GM12878 (cell line): Measurements from ENCODE around the gene CRYBG3. TPM values are rescaled to one million over a fixed set of nuclear protein-coding genes. Genes with fewer than 3 reads are reported as not detected.

Experiments used
- ATAC-seq: fragments of 200-7000 bp; cut with Tn5 transposase; 3 replicates; pipeline ENCODE4 v1.9.1; 2020; ENCODE audit warnings: mild to moderate bottlenecking, moderate library complexity
- BruUV-seq: library from RNA; stranded (reverse); fragments of 400-500 nt; replicated peaks from 2 replicates; lab custom pipeline; 2021; lab: Mats Ljungman, UMichigan
- CTCF ChIA-PET: fragments of 300-600 bp; sonication (Branson Sonifier 250); formaldehyde crosslinking; extraction: SDS; loops from one replicate; lab custom pipeline; 2021; ENCODE audit warnings: inconsistent platforms; lab: Yijun Ruan, JAX
- POLR2A ChIA-PET: fragments of 350-600 bp; formaldehyde crosslinking; extraction: SDS; loops from one replicate; lab custom pipeline; 2021; ENCODE audit warnings: inconsistent platforms; lab: Charles Lee
- RAD21 ChIA-PET: fragments of 300-600 bp; sonication (Branson Sonifier 250); formaldehyde crosslinking; loops from one replicate; lab custom pipeline; 2023; ENCODE audit warnings: antibody characterized with exemption; ENCODE audit not compliant: unreplicated experiment; lab: Charles Lee
- SMC1A ChIA-PET: fragments of 300-600 bp; sonication (Branson Sonifier 250); formaldehyde crosslinking; loops from one replicate; lab custom pipeline; 2023; ENCODE audit not compliant: unreplicated experiment, uncharacterized antibody; lab: Charles Lee
- DNase-seq: peaks from one replicate; pipeline ENCODE4 v3.0.0-alpha.2; 2011; ENCODE audit warnings: low read depth, low spot score
- FAIRE-seq: peaks from 3 replicates; lab custom pipeline; 2011; peaks lifted over from hg19 to GRCh38; lab: Jason Lieb, UNC
- H2AFZ ChIP-seq: 2 replicates; pipeline ENCODE4 v1.6.0; 2011; ENCODE audit warnings: low read depth, low read length, control low read depth; ENCODE audit not compliant: control insufficient read depth
- H3K27ac ChIP-seq: 2 replicates; pipeline ENCODE4 v1.5.1; 2011; ENCODE audit warnings: control low read depth; ENCODE audit not compliant: control insufficient read depth, insufficient read depth
- H3K27me3 ChIP-seq, 2 experiments: replicated peaks in 1 of 2; 2 replicates each; pipeline versions ENCODE4 v1.6.0 to v1.6.1; 2011; ENCODE audit warnings: low read length in 1 of 2; ENCODE audit not compliant: control insufficient read depth in 2 of 2, insufficient read depth in 2 of 2
- H3K36me3 ChIP-seq, 2 experiments: 2 replicates each; pipeline ENCODE4 v1.5.1; 2011; ENCODE audit warnings: low read length in 1 of 2; ENCODE audit not compliant: control insufficient read depth in 2 of 2, insufficient read depth in 2 of 2
- H3K4me1 ChIP-seq: 2 replicates; pipeline ENCODE4 v1.6.1; 2011; ENCODE audit warnings: mild to moderate bottlenecking, low read length, moderate library complexity, mixed read lengths; ENCODE audit not compliant: control insufficient read depth, insufficient read depth
- H3K4me2 ChIP-seq: 2 replicates; pipeline ENCODE4 v1.6.0; 2011; ENCODE audit warnings: control low read depth; ENCODE audit not compliant: control insufficient read depth, insufficient read depth
- H3K4me3 ChIP-seq: fragments of 200-600 bp; sonication (generic); 2 replicates; pipeline ENCODE4 v1.5.1; 2016
- H3K79me2 ChIP-seq: 2 replicates; pipeline ENCODE4 v1.6.0; 2011; ENCODE audit warnings: low read length; ENCODE audit not compliant: control insufficient read depth, insufficient read depth
- H3K9ac ChIP-seq: 2 replicates; pipeline ENCODE4 v1.8.0; 2011; ENCODE audit warnings: low read length, control low read depth, mixed read lengths; ENCODE audit not compliant: control insufficient read depth, insufficient read depth
- H3K9me3 ChIP-seq: replicated peaks from 3 replicates; pipeline ENCODE4 v1.5.1; 2011; ENCODE audit warnings: mild to moderate bottlenecking, low read length; ENCODE audit not compliant: control insufficient read depth, insufficient read depth
- H4K20me1 ChIP-seq: 2 replicates; pipeline ENCODE4 v1.6.0; 2011; ENCODE audit not compliant: control insufficient read depth, insufficient read depth
- ATF2 ChIP-seq: IDR thresholded peaks from 2 replicates; pipeline ENCODE4 v1.6.1; 2012; ENCODE audit warnings: low read length, inconsistent platforms
- BCL11A ChIP-seq: IDR thresholded peaks from 2 replicates; pipeline ENCODE4 v1.6.1; 2011; ENCODE audit warnings: low read depth, low read length
- CBFB ChIP-seq: IDR thresholded peaks from 2 replicates; pipeline ENCODE4 v1.6.1; 2016; ENCODE audit warnings: antibody characterized with exemption, low read depth
- CEBPB ChIP-seq, 2 experiments: fragments of 150-350 bp in 1 of 2; IDR thresholded peaks; 2 replicates each; pipeline ENCODE4 v1.6.1; 2012 to 2014; ENCODE audit warnings: low read depth in 2 of 2, low read length in 2 of 2, borderline replicate concordance in 1 of 2, inconsistent platforms in 1 of 2
- GATAD2B ChIP-seq: fragments of 450-650 bp; conservative IDR thresholded peaks from 2 replicates; pipeline ENCODE4 v1.6.1; 2017; ENCODE audit warnings: low read depth, mild to moderate bottlenecking, moderate library complexity
- LARP7 ChIP-seq: fragments of 450-650 bp; IDR thresholded peaks from 2 replicates; pipeline ENCODE4 v1.6.1; 2017; ENCODE audit warnings: mild to moderate bottlenecking
- PAX5 ChIP-seq: IDR thresholded peaks from 2 replicates; pipeline ENCODE4 v1.6.1; 2011; ENCODE audit warnings: low read depth, low read length, borderline replicate concordance
- PAX8 ChIP-seq: fragments of 450-650 bp; IDR thresholded peaks from 2 replicates; pipeline ENCODE4 v1.6.1; 2017; ENCODE audit warnings: mild to moderate bottlenecking, moderate library complexity
- PRDM15 ChIP-seq: fragments of 450-650 bp; formaldehyde crosslinking; IDR thresholded peaks from 2 replicates; pipeline ENCODE4 v1.4.0; 2020; ENCODE audit warnings: mild to moderate bottlenecking, moderate library complexity
- SMAD5 ChIP-seq: IDR thresholded peaks from 2 replicates; pipeline ENCODE4 v1.6.1; 2016; ENCODE audit warnings: antibody characterized with exemption, low read depth
- STAT1 ChIP-seq: fragments of 450-650 bp; conservative IDR thresholded peaks from 2 replicates; pipeline ENCODE4 v1.6.1; 2014; ENCODE audit warnings: antibody characterized with exemption, mild to moderate bottlenecking
- WGBS: methylation state at CpG from one replicate; pipeline ENCODE4 v1.1.6; 2016; ENCODE audit warnings: low lambda C conversion rate; ENCODE audit not compliant: insufficient replicate concordance, insufficient coverage; ENCODE audit errors: missing lambda C conversion rate; 5-methylcytosine and 5-hydroxymethylcytosine counted together
- in situ Hi-C: fragments of 300-500 bp; cut with MboI; formaldehyde crosslinking; loops from 9 replicates; pipeline ENCODE4 v1.14.3; 2018; ENCODE audit warnings: mixed read lengths
- intact Hi-C: fragments of 100-400 bp; cut with micrococcal nuclease; formaldehyde crosslinking; loops from one replicate; pipeline ENCODE4 v1.14.2; 2022; ENCODE audit not compliant: unreplicated experiment
- polyA plus RNA-seq, 11 experiments: library from polyadenylated mRNA; depleted of rRNA in 4 of 11; unstranded in 6 of 11; stranded (reverse) in 5 of 11; fragments of >200 nt; fragmentation: Nextera tagmentation in 4 of 11; fragmentation: Illumina TruSeq in 1 of 11; extraction: Ambion mirVana in 4 of 11; extraction: Trizol in 1 of 11; gene quantifications; 1 replicate in 1 of 11; 2 replicates in 10 of 11; pipeline versions ENCODE4 v1.2.1 to v1.2.3, GENCODE V29; 2011 to 2016; ENCODE audit warnings: inconsistent platforms in 2 of 11, missing spikeins in 2 of 11, low read depth in 1 of 11
- total RNA-seq, 4 experiments: library from RNA; depleted of rRNA in 3 of 4; stranded (reverse); fragments of >200 nt in 3 of 4; fragmentation: Illumina TruSeq in 1 of 4; extraction: Trizol in 1 of 4; gene quantifications; 2 replicates each; pipeline versions ENCODE4 v1.2.1 to v1.2.3, GENCODE V29; 2013 to 2021
- TF ChIP-seq, protein P1 (sequence below): fragments of 150-350 bp; IDR thresholded peaks from 2 replicates; pipeline ENCODE4 v1.6.1; 2014; ENCODE audit warnings: mild to moderate bottlenecking, low read depth, low read length
- TF ChIP-seq, protein P2 (sequence below): fragments of 450-650 bp; IDR thresholded peaks from 2 replicates; pipeline ENCODE4 v1.6.1; 2018; ENCODE audit warnings: borderline replicate concordance, mild to moderate bottlenecking; ENCODE audit not compliant: partially characterized antibody

Gene CRYBG3
- total and polyA plus RNA-seq, 10 of the 15 experiments (the other 5 are each of a cell fraction or from before 2014, with no cell fraction given): 0.11 to 5.4 (median 1.6) TPM

- TF ChIP-seq PRDM15 (CRISPR knock-in tag) (no peak), CBFB (no peak), BCL11A (no peak), SMAD5 (no peak)
- TF ChIP-seq, protein P1, sequence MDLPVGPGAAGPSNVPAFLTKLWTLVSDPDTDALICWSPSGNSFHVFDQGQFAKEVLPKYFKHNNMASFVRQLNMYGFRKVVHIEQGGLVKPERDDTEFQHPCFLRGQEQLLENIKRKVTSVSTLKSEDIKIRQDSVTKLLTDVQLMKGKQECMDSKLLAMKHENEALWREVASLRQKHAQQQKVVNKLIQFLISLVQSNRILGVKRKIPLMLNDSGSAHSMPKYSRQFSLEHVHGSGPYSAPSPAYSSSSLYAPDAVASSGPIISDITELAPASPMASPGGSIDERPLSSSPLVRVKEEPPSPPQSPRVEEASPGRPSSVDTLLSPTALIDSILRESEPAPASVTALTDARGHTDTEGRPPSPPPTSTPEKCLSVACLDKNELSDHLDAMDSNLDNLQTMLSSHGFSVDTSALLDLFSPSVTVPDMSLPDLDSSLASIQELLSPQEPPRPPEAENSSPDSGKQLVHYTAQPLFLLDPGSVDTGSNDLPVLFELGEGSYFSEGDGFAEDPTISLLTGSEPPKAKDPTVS: no peak
- TF ChIP-seq, all 136 proteins: peak for 0
These were observed 126.7 kb downstream of the CRYBG3 start (continued) for GRCh38 chr3:97948351-97949109.

DNA sequence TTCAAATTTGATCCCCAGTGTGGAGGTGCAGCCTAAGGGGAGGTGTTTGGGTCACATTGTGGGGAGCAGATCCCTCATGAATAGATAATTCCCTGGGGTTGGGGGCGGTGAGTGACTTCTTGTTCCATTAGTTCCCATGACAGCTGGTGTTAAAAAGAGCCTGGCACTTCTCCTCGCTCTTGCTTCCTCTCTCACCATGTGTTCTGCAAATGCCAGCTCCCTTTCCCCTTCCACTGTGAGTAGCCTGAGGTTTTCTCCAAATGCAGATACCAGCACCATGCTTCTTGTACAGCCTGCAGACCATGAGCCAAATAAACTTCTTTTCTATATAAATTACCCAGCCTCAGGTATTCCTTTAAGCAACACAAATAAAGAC, 127.3 kb downstream of the CRYBG3 start:
- no peak for DNase-seq
- intact Hi-C loops: no loop called here
- Histone ChIP-seq H3K79me2 (no peaks in the 10 kb centered on the region), H3K4me3 (no peak overlapping the region), H3K9ac (no peak overlapping the region), H4K20me1 (no peaks in the 10 kb centered on the region), H3K27ac (no peak overlapping the region), H3K9me3 (no peaks in the 10 kb centered on the region), H3K36me3 (peaks cover 10 to 45% of the 10 kb centered on the region in 2 experiments), H2AFZ (no peak overlapping the region), H3K27me3 (no peaks in the 10 kb centered on the region), H3K4me2 (no peak overlapping the region), H3K4me1 (no peaks in the 10 kb centered on the region)
- in situ Hi-C loops: no loop called here
- FAIRE-seq: no peak
- ChIA-PET CTCF (no interaction called here), SMC1A (no interaction called here), RAD21 (no interaction called here), POLR2A (no interaction called here)
- no peak for ATAC-seq
- WGBS: 79% methylated on average over 2 of the region's 2 CpGs
- BruUV-seq: no TSS peak
- TF ChIP-seq LARP7 (no peak), PAX8 (no peak), PAX5 (no peak), CEBPB (IDR thresholded peaks at IDR 0.05; ENCODE audit: borderline replicate concordance in 1 of 2, low read depth in 2 of 2, low read length in 2 of 2) (no peak), BCL11A (no peak), ATF2 (no peak), STAT1 (no peak), GATAD2B (no peak)
- TF ChIP-seq, protein P2, sequence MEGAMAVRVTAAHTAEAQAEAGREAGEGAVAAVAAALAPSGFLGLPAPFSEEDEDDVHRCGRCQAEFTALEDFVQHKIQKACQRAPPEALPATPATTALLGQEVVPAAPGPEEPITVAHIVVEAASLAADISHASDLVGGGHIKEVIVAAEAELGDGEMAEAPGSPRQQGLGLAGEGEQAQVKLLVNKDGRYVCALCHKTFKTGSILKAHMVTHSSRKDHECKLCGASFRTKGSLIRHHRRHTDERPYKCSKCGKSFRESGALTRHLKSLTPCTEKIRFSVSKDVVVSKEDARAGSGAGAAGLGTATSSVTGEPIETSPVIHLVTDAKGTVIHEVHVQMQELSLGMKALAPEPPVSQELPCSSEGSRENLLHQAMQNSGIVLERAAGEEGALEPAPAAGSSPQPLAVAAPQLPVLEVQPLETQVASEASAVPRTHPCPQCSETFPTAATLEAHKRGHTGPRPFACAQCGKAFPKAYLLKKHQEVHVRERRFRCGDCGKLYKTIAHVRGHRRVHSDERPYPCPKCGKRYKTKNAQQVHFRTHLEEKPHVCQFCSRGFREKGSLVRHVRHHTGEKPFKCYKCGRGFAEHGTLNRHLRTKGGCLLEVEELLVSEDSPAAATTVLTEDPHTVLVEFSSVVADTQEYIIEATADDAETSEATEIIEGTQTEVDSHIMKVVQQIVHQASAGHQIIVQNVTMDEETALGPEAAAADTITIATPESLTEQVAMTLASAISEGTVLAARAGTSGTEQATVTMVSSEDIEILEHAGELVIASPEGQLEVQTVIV: no peak
